DOHH2 (cell line): ENCODE data around the gene CCDC80.

Experiments used
- H3F3A ChIP-seq: fragments of 200-600 bp; sonication (generic), shearing (Covaris generic); 2 replicates; pipeline ENCODE4 v1.6.0; 2016; ENCODE audit warnings: antibody characterized with exemption, mild to moderate bottlenecking; ENCODE audit not compliant: control insufficient read depth, insufficient read depth
- H3K27ac ChIP-seq: fragments of 200-600 bp; sonication (generic); 2 replicates; pipeline ENCODE4 v1.5.1; 2014; ENCODE audit warnings: low read depth, mild to moderate bottlenecking, low read length, moderate library complexity
- H3K27me3 ChIP-seq: fragments of 200-600 bp; sonication (generic); 2 replicates; pipeline ENCODE4 v1.6.1; 2014; ENCODE audit warnings: mild to moderate bottlenecking, low read length, mixed read lengths; ENCODE audit not compliant: control insufficient read depth
- H3K36me3 ChIP-seq: fragments of 200-600 bp; sonication (generic); 2 replicates; pipeline ENCODE4 v1.6.1; 2014; ENCODE audit warnings: mild to moderate bottlenecking, low read length, moderate library complexity, mixed read lengths; ENCODE audit not compliant: control insufficient read depth
- H3K4me1 ChIP-seq: fragments of 200-600 bp; sonication (generic); 2 replicates; pipeline ENCODE4 v1.6.1; 2014; ENCODE audit warnings: mild to moderate bottlenecking, low read length, mixed read lengths; ENCODE audit not compliant: control insufficient read depth
- H3K4me2 ChIP-seq: fragments of 200-600 bp; sonication (generic); 2 replicates; pipeline ENCODE4 v1.6.0; 2014; ENCODE audit warnings: mild to moderate bottlenecking, low read length, moderate library complexity
- H3K4me3 ChIP-seq: fragments of 200-600 bp; sonication (generic); 2 replicates; pipeline ENCODE4 v1.5.1; 2014; ENCODE audit warnings: mild to moderate bottlenecking, low read length, mixed read lengths
- H3K79me2 ChIP-seq: fragments of 200-600 bp; sonication (generic); 2 replicates; pipeline ENCODE4 v1.6.1; 2014; ENCODE audit warnings: mild to moderate bottlenecking, low read length, mixed read lengths; ENCODE audit not compliant: control insufficient read depth
- H3K9me2 ChIP-seq: fragments of 200-600 bp; sonication (generic); replicated peaks from 2 replicates; pipeline ENCODE4 v1.6.1; 2014; ENCODE audit warnings: mild to moderate bottlenecking, low read length, mixed read lengths; ENCODE audit not compliant: control insufficient read depth
- H3K9me3 ChIP-seq: fragments of 200-600 bp; sonication (generic); 2 replicates; pipeline ENCODE4 v1.6.1; 2014; ENCODE audit warnings: antibody characterized with exemption, low read length, mixed read lengths; ENCODE audit not compliant: control insufficient read depth, insufficient read depth
- H4K20me1 ChIP-seq: fragments of 200-600 bp; sonication (generic); 2 replicates; pipeline ENCODE4 v1.6.0; 2014; ENCODE audit warnings: low read depth, mild to moderate bottlenecking, antibody characterized with exemption, low read length, moderate library complexity; ENCODE audit not compliant: control insufficient read depth, insufficient read depth
- EZH2phosphoT487 ChIP-seq: fragments of 200-600 bp; sonication (generic); IDR thresholded peaks from 2 replicates; pipeline ENCODE4 v1.6.1; 2017; ENCODE audit warnings: borderline replicate concordance, mild to moderate bottlenecking, antibody characterized with exemption, low read length, moderate library complexity, mixed read lengths
- TF ChIP-seq, protein P1 (sequence below): fragments of 200-600 bp; sonication (generic); IDR thresholded peaks from one replicate; pipeline ENCODE4 v1.5.1; 2014; ENCODE audit warnings: antibody characterized with exemption, mild to moderate bottlenecking, low read depth, low read length; ENCODE audit not compliant: poor library complexity, severe bottlenecking

CCDC80 gene

DNA sequence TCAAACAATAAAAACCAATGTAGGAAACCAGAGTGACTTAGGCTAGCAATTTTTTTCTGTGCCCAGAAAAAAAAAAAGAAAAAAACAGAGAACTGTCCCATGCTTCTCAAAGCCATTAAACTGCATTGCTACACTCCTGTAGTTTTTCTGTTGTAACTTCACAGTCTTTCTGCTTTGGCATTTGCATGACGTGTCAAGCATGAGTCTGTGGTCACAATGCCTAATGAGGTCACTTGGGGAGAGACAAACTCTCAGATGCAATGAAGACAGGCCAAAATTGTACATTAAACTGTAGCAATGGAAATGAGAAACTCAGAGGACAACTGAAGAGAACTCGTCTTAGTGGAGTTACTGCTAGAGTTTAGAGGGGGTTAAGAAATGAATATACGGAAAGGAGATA, 30.8 kb downstream of the CCDC80 start:
- H3K27me3 ChIP-seq: peaks cover 3% of the 10 kb centered on the region; the same call in 1 of the 2 replicates
- H3K27ac ChIP-seq: no peak overlapping the region
- H3K4me3 ChIP-seq: no peak overlapping the region
- H3K9me3 ChIP-seq: no peaks in the 10 kb centered on the region
- no peak for TF ChIP-seq EZH2phosphoT487
- TF ChIP-seq, protein P1, sequence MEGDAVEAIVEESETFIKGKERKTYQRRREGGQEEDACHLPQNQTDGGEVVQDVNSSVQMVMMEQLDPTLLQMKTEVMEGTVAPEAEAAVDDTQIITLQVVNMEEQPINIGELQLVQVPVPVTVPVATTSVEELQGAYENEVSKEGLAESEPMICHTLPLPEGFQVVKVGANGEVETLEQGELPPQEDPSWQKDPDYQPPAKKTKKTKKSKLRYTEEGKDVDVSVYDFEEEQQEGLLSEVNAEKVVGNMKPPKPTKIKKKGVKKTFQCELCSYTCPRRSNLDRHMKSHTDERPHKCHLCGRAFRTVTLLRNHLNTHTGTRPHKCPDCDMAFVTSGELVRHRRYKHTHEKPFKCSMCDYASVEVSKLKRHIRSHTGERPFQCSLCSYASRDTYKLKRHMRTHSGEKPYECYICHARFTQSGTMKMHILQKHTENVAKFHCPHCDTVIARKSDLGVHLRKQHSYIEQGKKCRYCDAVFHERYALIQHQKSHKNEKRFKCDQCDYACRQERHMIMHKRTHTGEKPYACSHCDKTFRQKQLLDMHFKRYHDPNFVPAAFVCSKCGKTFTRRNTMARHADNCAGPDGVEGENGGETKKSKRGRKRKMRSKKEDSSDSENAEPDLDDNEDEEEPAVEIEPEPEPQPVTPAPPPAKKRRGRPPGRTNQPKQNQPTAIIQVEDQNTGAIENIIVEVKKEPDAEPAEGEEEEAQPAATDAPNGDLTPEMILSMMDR: no peak
- no peaks in the 10 kb centered on the region for H3K4me1 ChIP-seq
- no peaks in the 10 kb centered on the region for H3K79me2 ChIP-seq
- H3K36me3 ChIP-seq: no peaks in the 10 kb centered on the region
- H4K20me1 ChIP-seq: no peaks in the 10 kb centered on the region
- no peak overlapping the region for H3K4me2 ChIP-seq
- H3F3A ChIP-seq: no peaks in the 10 kb centered on the region
- no peaks in the 10 kb centered on the region for H3K9me2 ChIP-seq

DNA sequence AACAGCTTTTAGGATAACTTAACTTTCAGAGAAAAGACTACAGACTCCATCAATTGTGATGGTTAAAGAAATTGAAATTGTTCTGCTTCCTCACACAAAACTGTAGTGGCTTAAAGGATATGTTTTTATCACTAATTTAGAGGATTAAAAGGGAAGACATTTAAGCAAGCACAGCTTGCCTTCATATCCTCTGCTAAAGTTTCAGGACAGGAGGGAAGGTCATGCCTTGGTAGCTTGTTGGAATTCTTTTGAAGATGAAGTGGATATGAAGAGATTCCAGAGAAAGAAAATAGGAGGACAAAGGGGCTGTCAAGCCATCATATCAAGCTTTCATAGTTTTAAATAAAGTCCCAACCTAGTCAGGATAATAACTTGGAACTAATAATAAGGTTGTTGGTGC, 33.1 kb downstream of the CCDC80 start:
- H3F3A ChIP-seq: no peaks in the 10 kb centered on the region
- no peaks in the 10 kb centered on the region for H4K20me1 ChIP-seq
- TF ChIP-seq, protein P1: no peak
- no peak for TF ChIP-seq EZH2phosphoT487
- H3K79me2 ChIP-seq: no peaks in the 10 kb centered on the region
- no peak overlapping the region for H3K4me2 ChIP-seq
- H3K27ac ChIP-seq: no peak overlapping the region
- H3K9me2 ChIP-seq: no peaks in the 10 kb centered on the region
- no peaks in the 10 kb centered on the region for H3K9me3 ChIP-seq
- H3K4me3 ChIP-seq: no peak overlapping the region
- H3K27me3 ChIP-seq: peaks cover 3% of the 10 kb centered on the region; the same call in 1 of the 2 replicates
- H3K36me3 ChIP-seq: no peaks in the 10 kb centered on the region
- H3K4me1 ChIP-seq: no peaks in the 10 kb centered on the region

DNA sequence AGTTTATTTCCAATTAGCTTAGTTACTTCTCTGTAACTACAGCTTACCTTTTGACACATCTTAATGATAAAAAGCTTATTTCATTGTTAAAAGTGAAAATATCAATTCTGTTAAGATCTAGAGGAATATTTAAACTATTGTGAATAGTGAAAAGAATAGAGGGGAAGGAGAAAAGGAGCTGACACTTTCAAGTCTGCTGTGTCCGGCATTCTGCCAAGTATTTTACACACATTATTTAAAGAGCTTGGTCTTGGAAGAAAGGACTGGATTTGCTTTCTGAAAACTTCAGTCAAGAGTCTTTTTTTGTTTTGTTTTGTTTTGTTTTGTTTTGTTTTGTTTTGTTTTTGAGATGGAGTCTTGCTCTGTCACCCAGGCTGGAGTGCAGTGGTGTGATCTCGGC, 34.8 kb downstream of the CCDC80 start:
- Histone ChIP-seq H3K36me3 (no peaks in the 10 kb centered on the region), H3K9me2 (no peaks in the 10 kb centered on the region), H3K4me1 (no peaks in the 10 kb centered on the region), H3K4me3 (no peak overlapping the region), H3K27me3 (peaks cover 3% of the 10 kb centered on the region; the same call in 1 of the 2 replicates), H3K27ac (no peak overlapping the region), H3K9me3 (no peaks in the 10 kb centered on the region), H3K79me2 (no peaks in the 10 kb centered on the region), H4K20me1 (no peaks in the 10 kb centered on the region), H3K4me2 (no peak overlapping the region), H3F3A (no peaks in the 10 kb centered on the region)
- no peak for TF ChIP-seq EZH2phosphoT487
- TF ChIP-seq, protein P1: no peak
